HG02763 (cell line): ENCODE data around the gene ABCD3.
"Not testable (repeated sequence)": the region's sequence is repeated elsewhere in the genome, so short reads cannot be mapped to it uniquely, and the experiment has no call there.

Source experiments
- ATAC-seq: cut with Tn5 transposase; IDR thresholded peaks from one replicate; pipeline ENCODE4 v1.9.1; 2021; ENCODE audit warnings: mild to moderate bottlenecking, moderate library complexity; ENCODE audit not compliant: unreplicated experiment

The ABCD3 gene

GRCh38 chr1:94544706-94545490 lies 126.7 kb downstream of the ABCD3 start:
- no peak for ATAC-seq

- ATAC-seq: no peak
Measured at GRCh38 chr1:94549706-94550105, 131.5 kb downstream of the ABCD3 start.

- no peak for ATAC-seq
Measured at GRCh38 chr1:94550396-94550795, 132.2 kb downstream of the ABCD3 start.

GRCh38 chr1:94550800-94551241 lies 132.6 kb downstream of the ABCD3 start:
- no peak for ATAC-seq

GRCh38 chr1:94551449-94551848 lies 133.3 kb downstream of the ABCD3 start:
- no peak for ATAC-seq

- no peak for ATAC-seq
Measured at GRCh38 chr1:94552071-94552586, 133.9 kb downstream of the ABCD3 start.

GRCh38 chr1:94553323-94553730 lies 135.1 kb downstream of the ABCD3 start:
- no peak for ATAC-seq

- ATAC-seq: no peak
Measured at GRCh38 chr1:94553931-94554330, 135.7 kb downstream of the ABCD3 start.

GRCh38 chr1:94554580-94554979 lies 136.4 kb downstream of the ABCD3 start:
- ATAC-seq: no peak

GRCh38 chr1:94555091-94555490 lies 136.9 kb downstream of the ABCD3 start:
- no peak for ATAC-seq

GRCh38 chr1:94559921-94560320 lies 141.7 kb downstream of the ABCD3 start:
- no peak for ATAC-seq

- no peak for ATAC-seq
Measured at GRCh38 chr1:94560333-94560732, 142.1 kb downstream of the ABCD3 start.

- no peak for ATAC-seq
Measured at GRCh38 chr1:94562519-94563260, 144.5 kb downstream of the ABCD3 start.

- ATAC-seq: no peak
Measured at GRCh38 chr1:94565901-94566300, 147.7 kb downstream of the ABCD3 start.

- ATAC-seq: not testable (repeated sequence)
Measured at GRCh38 chr1:94566436-94566835, 148.2 kb downstream of the ABCD3 start.

- not testable (repeated sequence) for ATAC-seq
Measured at GRCh38 chr1:94567975-94568607, 149.9 kb downstream of the ABCD3 start.
